ENCODE data around the gene PDZD4.

Gene PDZD4

DNA sequence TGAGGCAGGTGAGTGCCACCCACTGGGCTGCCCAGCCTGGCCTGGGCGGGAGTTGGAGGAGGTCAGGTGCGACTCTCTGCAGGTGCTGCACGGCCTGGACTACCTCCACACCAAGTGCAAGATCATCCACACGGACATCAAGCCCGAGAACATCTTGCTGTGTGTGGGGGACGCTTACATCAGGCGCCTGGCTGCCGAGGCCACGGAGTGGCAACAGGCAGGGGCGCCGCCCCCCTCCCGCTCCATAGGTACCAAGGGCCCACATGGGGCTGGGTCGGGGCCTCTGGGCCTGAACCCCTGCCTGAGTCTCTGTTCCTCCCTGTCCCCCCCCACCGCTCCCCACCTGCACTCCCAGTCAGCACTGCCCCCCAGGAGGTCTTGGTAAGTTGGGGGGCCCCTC, 47.5 kb downstream of the PDZD4 start:
- DNase-seq: no peak

DNA sequence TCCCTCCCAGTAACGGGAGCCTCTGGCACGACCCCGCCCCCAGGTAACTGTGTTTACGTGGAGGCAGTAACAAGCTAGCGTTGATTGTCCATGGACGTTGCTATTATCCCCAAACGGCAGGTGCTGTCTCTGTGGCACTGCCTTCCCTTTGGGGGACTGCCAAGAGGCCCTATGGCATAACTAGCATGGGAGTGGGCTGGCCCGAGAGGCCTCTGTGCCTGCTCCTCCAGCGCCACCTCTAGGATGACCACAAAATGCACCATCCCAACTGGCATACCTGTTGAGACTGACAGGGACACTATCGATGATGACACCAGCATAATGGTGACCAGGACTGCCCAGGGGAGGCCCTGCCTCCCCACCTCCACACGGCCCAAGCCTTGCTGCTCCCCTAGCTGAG, 48.0 kb downstream of the PDZD4 start:
- DNase-seq: no peak

DNA sequence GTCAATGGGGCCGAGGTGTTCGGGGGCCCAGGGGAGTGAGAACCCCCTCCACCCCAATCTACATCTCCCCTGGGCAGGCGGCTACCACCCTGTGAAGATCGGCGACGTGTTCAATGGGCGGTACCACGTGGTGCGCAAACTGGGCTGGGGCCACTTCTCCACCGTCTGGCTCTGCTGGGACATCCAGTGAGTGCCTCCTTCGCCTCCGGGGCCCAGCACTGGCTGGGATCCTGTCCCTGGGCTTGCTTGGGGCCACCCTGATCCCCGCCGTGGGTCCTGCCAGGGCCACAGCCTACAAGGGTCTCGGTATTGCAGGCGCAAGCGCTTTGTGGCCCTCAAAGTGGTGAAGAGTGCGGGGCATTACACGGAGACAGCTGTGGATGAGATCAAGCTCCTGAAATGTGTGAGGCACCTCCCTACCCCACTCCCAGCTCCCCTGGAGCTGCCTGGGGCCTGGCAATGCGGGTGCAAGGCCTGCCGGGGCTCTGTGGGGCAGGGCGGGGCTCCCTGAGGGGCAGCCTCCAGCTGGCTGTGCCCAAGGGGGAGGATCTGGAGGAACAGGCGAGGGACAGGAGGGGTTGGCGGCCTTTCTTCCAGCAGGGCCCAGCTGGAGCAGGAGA, 48.8 kb downstream of the PDZD4 start:
- no peak for DNase-seq

DNA sequence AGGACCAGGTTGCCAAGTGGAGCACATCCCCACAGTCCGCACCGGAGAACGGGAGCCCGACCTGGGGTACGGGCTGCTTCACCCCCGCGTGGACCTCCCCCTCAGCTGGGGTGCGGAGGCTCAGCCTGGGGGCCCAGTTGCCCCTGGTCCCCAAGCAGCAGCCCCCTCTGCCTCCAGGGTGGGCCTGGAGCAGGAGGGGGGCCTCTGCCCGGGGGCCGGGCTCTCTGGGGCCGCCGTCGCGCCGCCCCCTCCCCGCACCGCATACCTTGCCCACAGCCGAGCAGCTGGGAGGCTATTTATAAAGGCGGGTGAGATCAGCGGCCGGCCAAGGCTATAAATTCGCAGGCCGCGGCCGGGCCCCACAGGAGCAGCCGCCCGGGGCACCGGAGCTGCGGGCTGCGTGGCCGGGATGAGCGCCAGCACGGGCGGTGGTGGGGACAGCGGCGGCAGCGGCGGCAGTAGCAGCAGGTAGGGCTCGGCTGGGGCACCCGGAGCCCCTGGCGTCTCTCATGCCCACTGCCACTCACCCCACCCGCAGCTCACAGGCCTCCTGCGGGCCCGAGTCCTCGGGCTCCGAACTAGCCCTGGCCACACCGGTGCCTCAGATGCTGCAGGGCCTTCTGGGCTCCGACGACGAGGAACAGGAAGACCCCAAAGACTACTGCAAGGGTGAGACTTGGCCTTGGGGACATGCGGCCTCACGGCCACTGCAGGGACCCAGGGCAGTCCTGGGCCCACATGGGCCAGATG, 49.5 kb downstream of the PDZD4 start, which contains the start of gene SRPK3:
SRPK3 (plus strand) TSS at position 364 of the 750 bp plus-strand sequence; CDS start at position 410, 46 bp downstream.
- DNase-seq: peak; percentile 59

DNA sequence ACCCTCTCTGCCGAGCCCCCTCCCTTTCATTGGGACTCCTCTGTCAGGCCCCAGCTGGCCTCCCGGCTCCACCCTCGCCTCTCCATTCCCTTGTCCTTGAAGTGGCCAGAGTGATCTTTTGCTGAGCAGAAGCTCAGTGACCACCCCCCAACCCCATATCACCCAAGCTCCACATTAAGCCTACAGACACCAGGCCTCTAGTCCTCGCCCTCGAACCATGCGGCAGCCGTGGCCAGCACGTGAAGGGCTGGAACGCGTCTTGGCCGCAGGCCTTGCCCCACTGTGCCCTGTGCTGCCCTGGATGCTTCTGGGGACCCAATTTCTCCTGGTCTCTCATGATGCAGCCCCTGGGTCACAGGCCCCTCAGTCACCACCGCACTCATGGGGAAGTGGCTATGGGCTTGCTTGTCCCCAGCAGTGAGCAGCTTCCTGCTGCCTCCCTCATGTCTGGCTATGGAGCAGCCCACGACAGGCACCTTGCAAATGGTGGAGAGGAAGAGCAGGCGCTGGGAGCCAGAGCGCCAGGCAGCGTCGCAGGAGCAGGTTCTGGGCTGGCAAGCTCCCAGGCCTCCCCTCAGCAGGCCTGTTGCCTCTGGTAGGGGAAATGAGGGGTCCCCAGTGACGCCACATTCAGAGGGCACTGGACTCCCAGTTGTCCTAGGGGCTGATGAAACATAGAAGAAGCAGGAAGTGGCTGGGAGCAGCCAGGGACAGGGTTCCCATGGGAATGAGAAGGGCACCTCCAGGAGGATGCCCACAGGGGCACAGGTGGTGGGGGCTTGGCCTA, 50.3 kb downstream of the PDZD4 start:
- DNase-seq: peak; percentile 33

DNA sequence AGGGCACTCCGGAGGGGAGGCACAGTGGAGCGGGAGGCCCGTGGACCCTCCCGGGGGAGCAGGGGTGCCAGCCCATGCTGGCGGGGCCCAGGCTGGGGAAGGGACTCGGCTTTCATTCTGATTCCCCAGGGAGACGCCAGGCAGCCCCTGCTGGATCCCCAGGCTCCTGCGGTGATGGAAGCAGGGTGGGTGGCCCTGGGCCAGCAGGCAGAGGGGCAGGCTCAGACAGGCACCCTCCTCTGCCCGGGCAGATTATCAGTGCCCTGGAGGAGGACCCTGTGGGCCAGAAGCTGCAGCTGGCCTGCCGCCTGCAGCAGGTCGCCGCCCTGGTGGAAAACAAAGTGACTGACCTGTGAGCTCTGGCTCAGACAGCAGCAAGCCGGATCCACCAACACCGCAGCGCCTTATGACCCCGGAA, 51.7 kb downstream of the PDZD4 start:
- peak; percentile 25 for DNase-seq

DNA sequence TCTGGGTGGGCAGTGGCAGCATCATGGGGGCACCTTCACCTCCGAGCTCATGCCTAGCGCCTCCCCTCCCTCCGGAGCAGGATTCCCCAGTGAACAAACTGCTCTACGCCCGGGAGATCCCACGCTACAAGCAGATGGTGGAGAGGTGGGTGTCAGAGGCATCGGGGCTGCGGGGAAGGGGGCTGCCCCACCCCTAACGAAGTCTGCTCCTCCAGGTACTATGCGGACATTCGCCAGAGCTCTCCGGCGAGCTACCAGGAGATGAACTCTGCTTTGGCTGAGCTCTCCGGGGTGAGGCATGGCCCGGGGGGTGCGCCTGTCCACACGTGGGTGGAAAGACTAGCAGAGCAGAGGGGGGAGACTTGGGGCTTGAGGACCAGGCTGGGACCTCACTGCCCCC, 52.2 kb downstream of the PDZD4 start:
- peak; percentile 26 for DNase-seq

DNA sequence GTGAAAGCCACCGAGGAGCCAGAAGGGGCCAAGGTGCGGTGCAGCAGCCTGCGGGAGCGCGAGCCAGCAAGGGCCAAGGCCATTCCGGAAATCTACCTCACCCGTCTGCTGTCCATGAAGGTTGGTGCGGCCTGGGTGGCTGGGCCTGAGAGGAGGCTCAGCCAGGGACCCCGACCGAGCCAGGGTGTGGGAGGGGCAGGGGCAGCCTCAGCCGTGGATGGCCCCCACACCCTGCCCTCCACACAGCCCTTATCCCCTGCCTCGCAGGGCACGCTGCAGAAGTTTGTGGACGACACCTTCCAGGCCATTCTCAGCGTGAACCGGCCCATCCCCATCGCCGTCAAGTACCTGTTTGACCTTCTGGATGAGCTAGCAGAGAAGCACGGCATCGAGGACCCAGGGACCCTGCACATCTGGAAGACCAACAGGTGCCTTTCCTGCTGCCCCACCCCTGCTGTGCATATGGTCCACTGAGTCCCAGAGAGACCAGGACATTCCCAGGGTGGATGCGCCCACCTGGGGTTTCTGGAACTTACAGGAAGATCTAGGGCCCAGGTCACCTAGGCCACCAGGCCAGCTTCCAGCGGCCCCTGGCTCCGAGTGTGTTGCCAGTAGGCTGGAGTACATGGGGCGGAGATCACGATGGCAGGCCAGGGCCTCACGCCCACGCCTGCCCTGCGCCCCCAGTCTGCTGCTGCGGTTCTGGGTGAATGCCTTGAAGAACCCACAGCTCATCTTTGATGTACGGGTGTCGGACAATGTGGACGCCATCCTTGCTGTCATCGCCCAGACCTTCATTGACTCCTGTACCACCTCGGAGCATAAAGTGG, 52.9 kb downstream of the PDZD4 start:
- DNase-seq: peak; percentile 9

DNA sequence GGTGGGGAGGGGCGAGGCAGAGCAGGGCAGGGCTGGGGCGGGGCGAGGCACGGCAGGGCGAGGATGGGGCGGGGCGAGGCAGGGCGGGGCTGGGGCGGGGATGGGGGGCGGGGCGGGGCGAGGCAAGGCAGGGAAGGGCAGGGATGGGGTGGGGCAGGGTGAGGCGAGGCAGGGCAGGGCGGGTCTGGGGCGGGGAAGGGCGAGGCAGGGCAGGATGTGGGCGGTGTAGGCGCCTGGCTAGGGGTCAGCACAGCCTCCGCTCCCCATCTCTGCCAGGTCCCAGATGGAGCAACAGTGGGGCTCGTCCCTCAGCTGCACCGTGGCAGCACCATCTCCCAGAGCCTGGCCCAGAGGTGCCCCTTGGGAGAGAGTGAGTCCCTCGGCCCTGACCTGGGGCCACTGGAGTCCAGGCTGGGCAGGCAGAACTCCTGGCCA, 53.7 kb downstream of the PDZD4 start:
- peak; percentile 15 for DNase-seq

DNA sequence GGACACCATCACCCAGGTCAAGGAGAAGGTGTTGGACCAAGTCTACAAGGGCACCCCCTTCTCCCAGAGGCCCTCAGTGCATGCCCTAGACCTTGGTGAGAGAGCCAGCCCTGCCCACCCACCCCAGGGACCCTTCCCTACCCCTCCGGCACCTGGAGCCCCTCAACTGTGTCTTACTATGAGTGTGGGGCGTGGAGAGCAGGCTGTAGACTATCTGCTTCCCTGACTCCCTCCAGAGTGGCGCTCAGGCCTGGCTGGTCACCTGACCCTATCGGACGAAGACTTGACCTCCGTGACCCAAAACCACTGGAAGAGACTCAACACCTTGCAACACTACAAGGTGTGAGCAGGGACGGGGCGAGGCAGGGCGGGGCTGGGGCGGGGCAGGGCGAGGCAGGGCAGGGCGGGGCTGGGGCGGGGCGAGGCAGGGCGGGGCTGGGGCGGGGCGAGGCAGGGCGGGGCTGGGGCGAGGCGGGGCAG, 54.2 kb downstream of the PDZD4 start:
- DNase-seq: peak; percentile 8

DNA sequence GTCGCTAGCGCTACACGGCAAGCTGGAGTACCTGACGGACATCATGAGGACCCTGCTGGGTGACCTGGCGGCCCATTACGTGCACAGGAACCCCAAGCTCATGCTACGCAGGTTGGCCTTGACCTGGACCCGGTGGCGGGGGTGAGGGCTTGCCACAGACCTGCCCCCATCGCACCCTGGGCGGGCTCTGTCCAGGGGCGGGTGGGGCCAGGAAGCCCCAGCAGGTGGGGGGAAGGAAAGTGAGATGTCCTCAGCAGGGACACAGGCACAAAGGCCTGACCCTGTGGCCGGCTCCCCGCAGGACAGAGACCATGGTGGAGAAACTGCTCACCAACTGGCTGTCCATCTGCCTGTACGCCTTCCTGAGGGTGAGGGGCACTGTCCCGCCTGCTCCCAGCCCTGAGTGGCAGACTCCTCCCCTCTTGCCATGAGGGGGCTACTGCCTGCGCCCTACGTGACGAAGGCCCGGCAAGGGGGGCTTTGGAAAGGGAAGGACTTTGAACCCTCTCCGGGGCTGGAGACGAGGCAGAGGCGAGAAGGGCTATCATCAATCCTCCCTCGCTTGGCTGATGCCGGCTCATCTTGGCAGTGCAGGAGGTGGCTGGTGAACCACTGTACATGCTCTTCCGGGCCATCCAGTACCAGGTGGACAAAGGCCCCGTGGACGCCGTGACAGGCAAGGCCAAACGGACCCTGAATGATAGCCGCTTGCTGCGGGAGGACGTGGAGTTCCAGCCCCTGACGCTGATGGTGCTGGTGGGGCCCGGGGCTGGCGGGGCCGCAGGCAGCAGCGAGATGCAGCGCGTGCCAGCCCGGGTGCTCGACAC, 54.8 kb downstream of the PDZD4 start:
- DNase-seq: peak; percentile 11

DNA sequence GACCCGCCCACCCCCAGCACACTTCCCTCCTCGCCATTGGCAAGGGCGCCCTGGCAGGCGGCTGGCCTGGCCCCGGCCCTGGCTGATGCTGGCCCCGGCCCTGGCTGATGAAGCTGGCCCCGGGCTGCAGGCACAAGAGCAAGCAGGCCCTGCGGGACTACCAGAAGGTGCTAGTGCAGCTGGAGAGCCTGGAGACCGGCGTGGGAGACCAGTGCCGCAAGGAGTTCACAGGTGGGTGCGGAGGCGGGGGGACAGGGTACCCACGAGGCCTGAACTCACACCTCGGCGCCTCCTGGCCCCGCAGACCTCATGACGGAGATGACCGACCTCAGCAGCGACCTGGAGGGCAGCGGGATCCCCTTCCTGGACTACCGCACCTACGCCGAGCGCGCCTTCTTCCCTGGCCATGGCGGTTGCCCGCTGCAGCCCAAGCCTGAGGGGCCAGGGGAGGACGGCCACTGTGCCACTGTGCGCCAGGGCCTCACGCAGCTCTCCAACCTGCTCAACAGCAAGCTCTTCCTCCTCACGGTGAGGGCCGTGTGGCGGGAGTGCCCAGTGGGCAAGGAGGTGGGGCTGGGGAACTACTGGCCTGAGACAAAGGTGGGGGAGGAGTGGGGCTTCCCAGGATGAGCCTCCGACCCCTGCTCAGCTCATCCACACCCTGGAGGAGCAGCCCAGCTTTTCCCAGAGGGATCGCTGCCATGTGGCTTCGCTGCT, 55.6 kb downstream of the PDZD4 start:
- DNase-seq: peak; percentile 8

DNA sequence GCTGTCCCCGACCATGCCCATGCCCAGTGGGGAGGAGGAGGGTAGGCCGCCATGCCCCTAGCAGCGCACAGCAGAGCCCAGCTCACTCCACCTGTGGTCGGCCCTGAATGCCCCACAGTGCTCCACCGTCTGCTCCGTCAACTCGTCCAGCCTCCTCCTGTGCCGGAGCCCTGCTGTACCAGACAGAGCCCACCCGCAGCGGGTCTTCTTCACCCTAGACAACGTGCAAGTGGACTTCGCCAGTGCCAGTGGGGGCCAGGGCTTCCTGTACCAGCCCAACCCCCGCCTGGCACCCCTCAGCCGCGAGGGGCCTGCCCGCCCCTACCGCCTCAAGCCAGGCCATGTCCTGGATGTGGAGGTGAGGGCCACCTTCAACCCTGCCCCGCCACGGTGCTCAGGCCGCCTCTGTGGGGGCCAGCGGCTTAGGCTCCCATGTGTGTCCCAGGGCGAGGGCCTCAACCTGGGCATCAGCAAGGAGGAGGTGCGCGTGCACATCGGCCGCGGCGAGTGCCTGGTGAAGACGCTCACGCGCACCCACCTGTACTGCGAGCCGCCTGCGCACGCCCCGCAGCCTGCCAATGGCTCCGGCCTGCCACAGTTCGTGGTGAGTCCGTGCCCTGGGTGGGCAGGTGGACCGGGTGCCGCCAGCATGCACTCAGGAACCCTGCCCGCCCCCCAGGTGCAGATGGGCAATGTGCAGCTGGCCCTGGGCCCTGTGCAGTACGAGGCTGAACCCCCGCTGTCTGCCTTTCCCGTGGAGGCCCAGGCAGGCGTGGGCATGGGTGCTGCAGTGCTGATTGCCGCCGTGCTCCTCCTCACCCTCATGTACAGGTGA, 56.4 kb downstream of the PDZD4 start:
- no peak for DNase-seq

DNA sequence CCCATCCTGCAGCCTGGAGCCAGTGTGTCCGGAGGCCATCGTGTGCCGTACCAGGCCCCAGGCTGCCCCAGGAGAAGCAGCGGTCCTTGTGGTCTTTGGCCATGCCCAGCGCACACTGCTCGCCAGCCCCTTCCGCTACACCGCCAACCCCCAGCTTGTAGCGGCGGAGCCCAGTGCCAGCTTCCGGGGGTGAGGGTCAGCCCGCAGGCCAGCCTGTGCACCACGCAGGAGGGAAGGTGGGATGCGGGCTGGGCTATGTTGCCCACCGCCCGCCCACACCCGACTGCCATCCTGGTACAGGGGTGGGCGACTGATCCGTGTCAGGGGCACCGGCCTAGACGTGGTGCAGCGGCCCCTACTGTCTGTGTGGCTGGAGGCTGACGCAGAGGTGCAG, 57.1 kb downstream of the PDZD4 start:
- DNase-seq: no peak

DNA sequence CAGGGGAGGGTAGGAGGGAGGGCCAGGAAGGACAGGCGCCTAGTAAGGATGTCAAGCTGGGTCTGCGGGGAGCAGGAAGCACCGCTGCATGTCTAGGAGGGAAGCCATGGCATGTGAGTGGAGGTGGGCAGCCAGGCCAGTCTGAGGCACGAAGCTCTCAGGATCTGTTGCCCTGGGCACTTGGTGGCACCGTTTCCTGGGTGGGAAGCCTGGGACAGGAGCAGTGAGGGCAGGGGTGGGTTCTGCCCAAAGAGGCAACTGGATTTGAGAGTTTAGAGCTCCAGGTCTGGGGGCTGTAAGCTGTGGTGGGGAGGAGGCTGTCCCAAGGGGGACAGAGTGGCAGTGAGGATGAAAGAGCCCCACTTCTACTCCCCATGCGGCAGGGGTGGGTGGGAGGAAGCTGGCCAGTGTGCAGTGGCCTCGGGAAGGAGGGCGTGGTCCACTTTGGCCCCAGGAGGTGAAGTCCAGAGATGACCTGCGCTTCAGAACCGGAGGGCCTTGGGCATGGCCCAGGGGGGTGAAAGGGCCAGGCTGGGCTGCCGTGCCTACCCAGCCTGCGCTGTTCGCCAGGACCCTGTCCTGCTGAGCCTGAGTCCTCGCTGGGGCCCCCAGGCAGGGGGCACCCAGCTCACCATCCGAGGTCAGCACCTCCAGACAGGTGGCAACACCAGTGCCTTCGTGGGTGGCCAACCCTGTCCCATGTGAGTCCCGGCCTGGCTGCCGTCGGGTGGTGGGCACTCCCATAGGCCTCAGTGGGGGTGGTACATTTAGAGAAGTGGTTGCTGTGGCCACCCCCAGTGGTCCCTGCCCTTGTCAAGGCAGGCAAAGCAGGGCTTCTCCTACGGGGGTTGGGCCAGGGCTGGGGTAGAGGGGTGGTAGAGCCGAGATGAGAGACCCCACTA, 57.8 kb downstream of the PDZD4 start:
- DNase-seq: no peak

DNA sequence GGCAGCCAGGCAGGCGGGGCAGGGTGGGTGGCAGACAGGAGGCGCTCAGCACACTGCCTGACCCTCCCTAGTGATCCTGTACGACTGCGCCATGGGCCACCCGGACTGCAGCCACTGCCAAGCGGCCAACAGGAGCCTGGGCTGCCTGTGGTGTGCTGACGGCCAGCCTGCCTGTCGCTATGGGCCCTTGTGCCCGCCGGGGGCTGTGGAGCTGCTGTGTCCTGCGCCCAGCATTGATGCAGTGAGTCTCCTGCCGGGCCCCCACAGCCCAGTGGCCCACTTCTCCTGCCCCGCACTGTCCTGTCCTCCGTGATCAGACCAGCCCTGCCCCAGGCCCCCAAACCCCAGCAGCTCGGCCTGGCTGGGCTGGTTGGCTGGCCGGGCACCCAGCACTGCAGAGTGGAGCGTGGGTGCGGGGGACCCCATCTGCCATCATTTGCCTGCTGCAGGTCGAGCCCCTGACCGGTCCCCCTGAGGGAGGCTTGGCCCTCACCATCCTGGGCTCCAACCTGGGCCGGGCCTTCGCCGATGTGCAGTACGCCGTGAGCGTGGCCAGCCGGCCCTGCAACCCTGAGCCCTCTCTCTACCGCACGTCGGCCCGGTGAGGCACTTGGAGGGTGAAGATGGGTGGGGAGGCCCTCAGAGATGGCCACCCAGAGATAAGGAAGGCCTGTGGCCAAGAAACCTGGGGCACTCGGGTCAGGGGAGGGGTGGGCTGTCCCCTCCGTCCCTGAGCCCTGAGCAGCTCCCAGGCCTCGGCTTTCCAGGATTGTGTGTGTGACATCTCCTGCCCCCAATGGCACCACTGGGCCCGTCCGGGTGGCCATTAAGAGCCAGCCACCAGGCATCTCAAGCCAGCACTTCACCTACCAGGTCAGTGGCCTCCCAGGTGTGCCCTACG, 58.7 kb downstream of the PDZD4 start:
- DNase-seq: no peak

DNA sequence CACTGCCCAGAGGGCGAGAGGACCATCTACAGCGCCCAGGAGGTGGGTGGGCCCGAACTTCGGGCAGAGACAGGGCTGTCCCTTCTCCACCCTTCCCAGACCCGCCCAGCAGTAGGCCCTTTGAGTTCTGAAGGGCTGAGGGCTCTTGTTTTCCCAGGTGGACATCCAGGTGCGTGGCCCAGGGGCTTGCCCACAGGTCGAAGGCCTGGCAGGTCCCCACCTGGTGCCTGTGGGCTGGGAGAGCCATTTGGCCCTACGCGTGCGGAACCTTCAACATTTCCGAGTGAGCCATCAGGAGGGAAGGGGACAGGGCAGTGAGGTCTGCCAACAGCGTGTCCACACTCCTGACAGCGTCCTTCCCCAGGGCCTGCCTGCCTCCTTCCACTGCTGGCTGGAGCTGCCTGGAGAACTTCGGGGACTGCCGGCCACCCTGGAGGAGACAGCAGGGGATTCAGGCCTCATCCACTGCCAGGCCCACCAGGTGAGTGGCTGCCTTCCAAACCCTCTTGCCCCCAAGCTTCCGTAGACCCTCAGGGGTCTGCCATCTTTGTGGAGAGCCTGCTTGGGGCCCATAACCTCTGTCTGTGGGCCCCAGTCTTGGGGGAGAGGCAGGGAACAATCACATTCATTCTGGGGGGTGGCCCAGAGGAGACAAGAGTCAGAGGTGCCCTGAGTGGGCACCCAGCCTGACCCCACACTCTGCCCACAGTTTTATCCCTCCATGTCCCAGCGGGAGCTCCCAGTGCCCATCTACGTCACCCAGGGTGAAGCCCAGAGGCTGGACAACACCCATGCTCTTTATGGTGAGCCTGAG, 59.5 kb downstream of the PDZD4 start:
- no peak for DNase-seq

All from left hindlimb (tissue), 1 donor.